ENCODE measurements around the gene NCKAP5.
"Not testable (repeated sequence)": the region's sequence is repeated elsewhere in the genome, so short reads cannot be mapped to it uniquely, and the experiment has no call there.

NCKAP5 gene

GRCh38 chr2:133519677-133520076 is 48.6 kb downstream of the NCKAP5 start:
- DNase-seq, result not testable (repeated sequence)

GRCh38 chr2:133518700-133519344 is 49.4 kb downstream of the NCKAP5 start:
- DNase-seq, result no peak

DNA sequence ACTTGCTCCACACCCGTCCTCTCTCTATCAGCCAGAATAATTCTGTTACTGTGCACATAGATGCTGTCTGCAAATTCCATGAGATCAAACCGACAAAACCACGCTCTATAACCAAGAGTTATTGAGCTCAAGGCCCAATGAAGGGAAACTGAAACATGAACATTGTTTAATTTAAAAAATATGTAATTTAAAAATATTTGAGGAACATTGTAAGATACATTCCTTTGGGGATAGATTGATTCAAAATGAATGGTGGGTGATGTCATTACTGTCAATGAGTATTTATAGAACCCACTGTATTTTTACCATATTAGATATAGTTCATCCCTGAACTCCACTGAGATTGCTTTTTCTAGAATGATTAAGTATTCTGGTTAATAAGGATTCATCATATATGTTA is 50.4 kb downstream of the NCKAP5 start:
- no peak for DNase-seq

DNA sequence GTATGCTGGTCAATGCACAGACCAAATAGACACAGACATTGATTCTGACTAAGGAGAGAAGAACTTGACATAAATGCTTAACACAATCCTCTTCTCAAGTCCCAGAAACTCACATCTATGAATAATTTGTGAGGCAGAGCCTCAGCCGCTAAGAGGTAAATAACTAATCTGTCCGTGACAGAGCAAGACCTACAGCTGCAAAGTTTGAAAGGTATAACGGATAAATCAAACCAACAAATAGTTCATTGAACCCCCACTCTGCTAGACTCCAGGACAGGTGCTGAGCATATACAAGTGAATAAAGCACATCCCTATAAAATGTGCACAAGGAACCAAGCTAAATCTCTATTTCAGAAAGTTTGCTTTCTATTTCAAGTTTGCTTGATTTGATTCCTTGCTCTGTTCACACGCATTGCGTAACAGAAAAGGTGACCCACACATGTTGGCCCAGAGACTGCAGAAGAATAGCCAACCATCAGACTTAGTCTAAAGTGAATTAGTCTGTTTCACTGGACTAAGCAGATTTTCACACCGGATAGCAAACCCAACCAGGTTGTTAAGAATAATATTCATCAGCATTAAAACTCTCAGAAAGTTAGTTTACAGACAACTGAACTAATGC is 51.7 kb downstream of the NCKAP5 start:
- no peak for DNase-seq

- DNase-seq, result no peak
These were observed 53.0 kb downstream of the NCKAP5 start for GRCh38 chr2:133515271-133515670.

DNA sequence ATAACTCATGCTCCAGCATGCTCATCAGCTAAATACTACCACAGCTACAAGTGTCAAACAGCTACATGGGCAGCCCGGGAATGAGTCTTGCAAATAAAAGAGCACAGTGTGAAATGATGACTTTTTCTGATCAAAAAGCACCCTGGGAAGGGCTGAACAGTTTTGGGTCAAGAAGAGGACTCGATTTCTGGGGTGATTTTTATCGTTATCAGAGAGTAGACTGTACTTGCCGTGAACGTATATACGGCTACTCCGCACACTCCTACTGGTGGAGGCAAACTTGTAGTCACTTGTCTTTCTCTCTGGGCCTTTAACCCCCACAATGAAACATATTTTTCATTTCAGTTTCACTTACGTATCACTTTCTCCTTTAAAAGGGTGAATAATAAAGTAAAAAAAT is 54.4 kb downstream of the NCKAP5 start:
- DNase-seq, result no peak

DNA sequence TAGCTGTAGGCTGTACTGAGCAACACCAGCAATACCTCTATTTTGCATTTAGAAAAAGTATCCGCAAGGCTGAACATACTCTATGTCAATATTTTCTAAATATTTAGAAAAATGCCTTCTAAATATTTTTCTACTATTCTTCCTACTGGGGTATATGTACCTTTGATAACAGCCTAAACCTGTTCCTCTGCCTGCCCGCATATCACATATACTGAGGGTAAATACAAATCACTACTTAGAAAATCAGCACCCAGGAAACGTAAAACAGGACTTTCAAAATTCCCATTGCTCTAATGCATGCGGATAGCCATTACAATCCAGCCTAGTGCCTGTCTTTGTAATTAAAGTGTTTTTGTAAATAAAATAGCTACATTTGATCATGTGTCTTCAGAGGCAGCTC is 56.1 kb downstream of the NCKAP5 start:
- no peak for DNase-seq

DNA sequence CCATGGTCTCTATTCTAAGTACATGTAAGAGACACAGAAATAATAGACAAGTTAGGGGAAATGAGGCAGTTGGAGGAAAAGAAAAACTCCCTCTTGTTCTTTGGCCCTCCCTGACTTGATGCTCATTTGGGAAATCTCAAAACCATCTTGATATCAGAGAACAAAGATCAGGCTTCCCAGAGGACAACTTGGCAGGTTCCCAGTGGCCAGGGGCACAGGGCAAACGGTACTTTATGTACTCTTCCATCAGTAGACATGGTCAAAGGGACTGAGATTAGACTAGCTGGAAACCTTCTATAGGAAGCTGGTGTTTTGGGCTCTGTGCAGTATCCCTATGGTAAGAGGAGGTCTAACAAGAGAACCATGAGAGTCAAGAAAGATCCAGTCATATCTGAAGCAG is 56.6 kb downstream of the NCKAP5 start:
- DNase-seq, result no peak

- no peak for DNase-seq
These were observed 58.5 kb downstream of the NCKAP5 start for GRCh38 chr2:133509777-133510176.

DNA sequence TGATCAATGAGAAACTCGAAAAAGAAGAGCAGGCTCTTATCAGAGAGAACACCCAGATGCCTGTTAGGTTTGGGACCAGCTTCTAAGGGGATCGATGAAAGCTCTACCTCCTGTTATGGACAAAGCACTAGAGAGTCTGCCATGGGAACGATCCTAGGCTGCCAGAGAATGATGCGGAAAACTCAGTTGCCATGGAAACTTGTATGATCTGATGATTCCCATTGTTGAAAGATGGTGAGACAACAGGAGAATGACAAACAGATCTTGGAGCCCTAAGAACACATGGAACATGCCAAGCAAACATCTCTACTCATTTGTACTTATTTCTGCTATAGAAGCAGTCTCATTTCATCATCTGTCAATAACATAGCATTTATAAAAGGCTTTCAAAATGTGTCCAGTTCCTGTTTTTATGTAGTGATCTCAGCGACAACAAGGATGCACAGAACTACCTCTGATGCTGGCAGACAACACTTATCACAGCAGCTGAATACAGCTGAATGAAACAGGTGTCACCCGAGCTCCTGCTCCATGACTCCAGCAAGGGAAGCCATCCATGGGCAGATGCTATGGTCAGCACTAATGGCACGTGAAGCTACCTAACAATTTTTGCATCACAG is 59.6 kb downstream of the NCKAP5 start:
- DNase-seq, result no peak

DNA sequence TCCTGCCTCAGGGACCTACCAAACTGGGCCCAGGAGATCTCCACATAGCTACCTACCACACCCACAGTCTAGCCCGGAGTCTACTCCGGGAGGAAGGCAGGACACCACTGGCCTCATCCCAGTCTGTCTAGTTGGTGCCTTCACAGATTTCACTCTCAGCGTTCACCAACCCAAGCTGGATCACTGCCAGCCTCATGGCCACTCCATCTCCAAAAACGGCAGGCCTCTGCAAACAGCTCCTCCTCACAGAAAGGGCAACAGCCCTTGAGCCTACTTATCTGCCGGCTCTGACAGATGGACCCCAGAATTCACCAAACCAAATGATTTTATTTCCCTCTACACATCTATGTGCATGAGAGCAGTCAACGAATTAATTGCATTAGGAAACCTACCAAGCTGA is 61.3 kb downstream of the NCKAP5 start:
- DNase-seq, result no peak

- DNase-seq, result no peak
These were observed 63.4 kb downstream of the NCKAP5 start for GRCh38 chr2:133504566-133505505.

DNA sequence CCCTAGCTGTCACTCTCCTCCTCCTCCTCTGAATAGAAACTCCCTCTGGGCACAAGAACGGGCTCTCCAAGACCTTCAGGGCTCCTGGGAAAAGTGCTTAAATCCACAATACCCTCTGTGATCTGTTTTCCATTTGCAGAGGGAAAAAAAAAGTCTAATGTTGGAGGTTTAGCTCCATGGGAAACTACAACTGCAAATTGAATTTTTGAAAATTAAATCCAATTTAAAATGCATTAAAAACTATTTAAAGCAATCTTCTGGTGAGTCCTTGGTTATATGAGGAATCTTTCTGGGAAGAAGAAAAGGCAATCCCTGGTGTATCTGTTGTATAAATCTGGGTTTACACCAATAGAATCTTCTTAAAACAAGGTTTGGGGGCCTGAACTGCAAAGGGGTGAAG is 64.3 kb downstream of the NCKAP5 start:
- DNase-seq, result no peak

DNA sequence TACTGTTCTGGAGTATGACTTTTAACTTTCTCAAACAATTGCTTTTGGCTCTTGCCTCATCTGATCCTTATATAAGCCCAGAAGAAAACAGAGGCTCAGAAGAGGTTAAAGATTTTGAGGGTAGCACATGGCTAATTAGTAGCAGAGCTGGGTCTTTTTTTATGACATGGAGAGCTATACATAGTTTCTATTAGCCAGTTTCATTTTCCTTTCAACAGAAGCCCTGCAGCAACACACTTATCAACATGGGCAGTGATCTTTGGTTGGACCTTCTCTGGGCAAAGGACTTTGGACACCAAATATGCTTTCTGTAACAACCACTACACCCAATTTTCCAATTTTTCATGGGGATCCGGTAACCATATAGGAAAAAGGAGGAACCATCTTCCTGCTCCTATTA is 64.9 kb downstream of the NCKAP5 start:
- DNase-seq, result no peak

GRCh38 chr2:133502678-133503077 is 65.6 kb downstream of the NCKAP5 start:
- no peak for DNase-seq

- no peak for DNase-seq
These were observed 67.3 kb downstream of the NCKAP5 start for GRCh38 chr2:133500917-133501316.

- no peak for DNase-seq
These were observed 69.3 kb downstream of the NCKAP5 start for GRCh38 chr2:133498662-133499585.

DNA sequence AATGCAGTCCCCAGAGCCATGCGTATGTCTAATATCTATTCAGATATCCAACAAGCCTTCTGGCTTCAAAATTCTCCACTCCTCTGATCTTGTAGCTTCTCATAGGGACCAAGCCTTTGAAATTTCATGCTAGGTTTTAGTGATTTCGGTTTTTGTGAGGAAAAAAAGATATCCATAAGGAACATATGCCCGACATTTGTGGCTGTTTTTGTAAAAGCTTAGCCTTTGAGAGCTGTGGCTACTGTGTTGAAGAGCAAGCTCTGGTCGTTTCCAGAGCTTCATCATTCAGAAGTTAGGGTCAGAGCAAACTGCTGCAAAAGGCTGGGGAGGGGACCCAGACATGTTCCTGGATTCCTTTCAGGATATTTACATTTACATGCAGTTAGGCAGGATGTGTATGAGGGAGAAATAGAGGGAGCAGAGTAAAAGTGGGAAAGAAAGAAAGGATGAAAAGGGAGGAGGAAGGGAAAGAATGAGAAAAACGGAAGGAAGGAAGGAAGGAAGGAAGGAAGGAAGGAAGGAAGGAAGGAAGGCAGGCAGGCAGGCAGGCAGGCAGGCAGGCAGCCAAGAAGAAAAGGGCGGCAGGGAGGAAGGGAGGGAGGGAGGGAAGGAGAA is 70.2 kb downstream of the NCKAP5 start:
- DNase-seq, result no peak

DNA sequence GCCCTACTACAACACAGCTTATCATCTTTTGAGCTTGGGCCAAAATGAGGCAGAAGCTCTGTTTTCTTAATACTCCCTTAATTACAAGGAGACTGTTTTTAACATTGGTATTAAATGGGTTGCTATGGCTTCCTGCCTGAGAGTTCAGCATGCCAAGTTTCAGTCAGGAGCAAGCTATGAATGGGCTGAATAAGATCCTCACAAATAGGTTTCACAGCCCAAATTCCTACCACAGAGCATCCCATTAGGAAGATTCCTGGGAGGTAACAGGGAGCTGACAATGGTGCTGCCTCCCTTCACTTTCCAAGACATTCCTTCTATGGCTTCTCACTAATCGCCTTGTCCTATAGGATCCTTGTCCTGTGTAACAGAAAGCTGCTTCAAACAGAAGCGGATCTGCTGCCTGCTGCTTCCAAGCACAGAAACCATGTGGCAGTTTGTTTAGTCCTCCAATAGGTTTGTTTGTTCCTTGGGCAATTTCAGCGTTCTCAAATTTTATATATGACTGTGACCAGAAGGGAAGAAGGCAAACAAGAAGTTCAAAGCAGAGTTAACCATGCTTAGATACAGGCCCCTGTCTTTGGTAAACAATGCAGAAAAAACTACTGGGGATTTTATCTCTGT is 70.9 kb downstream of the NCKAP5 start:
- DNase-seq, result no peak

DNA sequence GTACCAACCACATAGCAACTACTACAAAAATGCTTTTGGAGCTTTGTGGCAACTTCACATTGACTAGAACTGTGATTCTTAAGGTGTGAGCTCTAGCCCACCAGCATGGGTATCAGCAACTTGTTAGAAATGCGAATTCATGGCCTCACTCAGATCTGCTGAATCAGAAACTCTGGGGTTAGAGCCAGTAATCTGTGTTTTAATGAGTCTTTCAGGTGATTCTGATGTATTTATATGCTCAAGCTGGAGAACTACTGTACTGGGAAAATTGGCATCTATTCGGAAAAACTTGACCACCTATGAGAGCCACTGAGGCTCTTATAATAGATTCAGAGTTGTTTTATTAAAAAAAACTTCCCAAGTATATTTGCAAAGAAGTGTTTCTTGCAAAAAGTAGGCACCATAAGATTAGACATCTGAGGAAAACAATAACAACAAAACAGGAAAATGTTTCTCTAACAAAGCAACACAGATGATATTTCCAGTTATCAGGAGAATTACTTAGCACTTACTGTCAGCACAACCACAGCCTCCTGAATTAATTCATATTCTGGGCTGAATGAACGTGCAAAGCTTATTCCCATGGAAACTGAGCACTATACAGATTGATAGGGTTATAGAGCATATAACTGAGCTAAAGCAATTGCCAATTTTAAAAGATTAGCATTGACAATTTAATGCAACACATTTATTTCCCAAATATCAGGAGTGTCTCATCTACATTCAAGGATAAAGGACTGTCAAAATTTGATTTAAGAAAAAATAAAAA is 71.6 kb downstream of the NCKAP5 start:
- DNase-seq, result no peak

DNA sequence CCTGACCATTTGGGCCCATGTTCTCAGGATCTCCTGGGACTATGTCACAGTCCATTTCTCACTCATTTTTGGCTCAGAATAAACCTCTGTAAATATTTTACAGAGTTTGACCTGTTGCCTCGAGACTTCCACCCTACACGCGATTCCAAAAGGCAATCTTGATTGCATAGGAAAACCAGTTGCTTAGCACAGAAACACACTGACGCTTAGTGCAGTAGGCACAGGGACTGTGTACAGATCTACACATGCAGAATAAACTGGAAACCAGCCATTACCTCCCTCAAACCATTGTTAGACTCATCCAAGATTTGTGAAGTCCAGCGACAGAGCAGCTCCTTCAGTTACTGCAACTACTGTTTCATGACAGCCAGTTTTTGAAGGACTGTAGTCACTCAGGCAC is 73.0 kb downstream of the NCKAP5 start:
- no peak for DNase-seq
